Measurements from ENCODE around the gene SLC25A12. TPM values are rescaled to one million over a fixed set of nuclear protein-coding genes. Genes with fewer than 3 reads are reported as not detected.

Gene SLC25A12
- total and polyA plus RNA-seq, 2 of the 13 experiments (the other 11 are each of a cell fraction or from before 2014, with no cell fraction given): 8.1 to 15.9 TPM

DNA sequence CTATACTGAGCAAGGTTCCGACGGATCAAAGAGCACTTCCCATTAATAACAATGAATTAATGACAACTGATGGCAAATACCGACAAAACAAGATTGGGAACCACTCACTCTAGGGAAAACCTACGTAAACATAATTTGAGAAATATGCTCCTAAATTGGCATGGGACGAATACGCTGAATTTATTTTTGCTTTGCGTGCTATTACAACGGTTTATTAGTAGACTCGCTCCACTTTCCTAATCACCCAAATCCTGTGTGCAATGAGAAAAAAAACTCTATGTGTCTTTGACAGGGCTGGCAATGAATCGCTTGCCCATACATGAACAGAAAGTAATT is 536 bp upstream of the SLC25A12 start (continued):
- TF ChIP-seq ZC3H4 (CRISPR knock-in tag; IDR thresholded peaks at IDR 0.05; ENCODE audit: borderline replicate concordance) (no peak), ZFAT (CRISPR knock-in tag; conservative IDR thresholded peaks at IDR 0.05) (0 out of 2 replicates have a peak, but pooled peaks have one; percentile 55)

DNA sequence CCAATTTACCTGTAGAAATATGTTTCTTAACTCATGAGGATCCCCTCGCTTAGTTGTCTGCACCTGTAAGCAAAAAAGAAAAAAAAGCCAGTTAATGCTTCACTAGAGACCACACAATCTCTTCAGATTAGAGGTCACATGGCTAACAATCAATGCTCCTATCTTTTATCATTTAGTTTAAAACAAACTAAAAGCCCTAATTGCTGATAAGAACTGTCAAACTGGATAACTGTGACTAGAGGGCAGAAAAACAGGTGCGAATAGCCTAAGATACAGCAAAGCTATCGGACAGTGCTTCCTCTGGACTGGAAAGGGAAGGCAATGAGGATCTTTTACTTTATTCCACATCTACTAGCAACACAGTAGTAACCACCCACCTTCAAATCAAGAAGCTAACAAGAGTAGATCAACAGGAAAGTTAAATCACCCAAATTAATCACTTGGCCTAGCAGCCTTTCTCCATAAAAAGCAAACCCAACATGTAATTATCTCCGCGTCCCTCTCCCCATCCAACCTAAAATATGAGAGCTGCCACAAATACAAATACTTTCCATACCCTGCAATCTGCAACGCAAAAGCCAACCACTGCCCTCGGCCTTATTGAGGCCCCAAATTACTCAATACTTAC is 734 bp downstream of the SLC25A12 start:
- FAIRE-seq: no peak
- H3K9ac ChIP-seq (ENCODE audit: insufficient read depth, low read depth, low read length): peak overlapping the region; percentile 67
- in situ Hi-C loops (cut with HindIII; ENCODE audit: extremely low pct_ligation_motif_present, low pct_unique_long_range_greater_than_20kb): no loop called here
- TF ChIP-seq KLF9 (CRISPR knock-in tag; IDR thresholded peaks at IDR 0.05; ENCODE audit: low read depth) (no peak), FOXA1 (IDR thresholded peaks at IDR 0.05) (no peak), FOXA1 (CRISPR knock-in tag; IDR thresholded peaks at IDR 0.05) (no peak), ZZZ3 (CRISPR knock-in tag; IDR thresholded peaks at IDR 0.05; ENCODE audit: borderline replicate concordance) (no peak), SALL1 (CRISPR knock-in tag; IDR thresholded peaks at IDR 0.05) (no peak)
- TF ChIP-seq, protein P1, sequence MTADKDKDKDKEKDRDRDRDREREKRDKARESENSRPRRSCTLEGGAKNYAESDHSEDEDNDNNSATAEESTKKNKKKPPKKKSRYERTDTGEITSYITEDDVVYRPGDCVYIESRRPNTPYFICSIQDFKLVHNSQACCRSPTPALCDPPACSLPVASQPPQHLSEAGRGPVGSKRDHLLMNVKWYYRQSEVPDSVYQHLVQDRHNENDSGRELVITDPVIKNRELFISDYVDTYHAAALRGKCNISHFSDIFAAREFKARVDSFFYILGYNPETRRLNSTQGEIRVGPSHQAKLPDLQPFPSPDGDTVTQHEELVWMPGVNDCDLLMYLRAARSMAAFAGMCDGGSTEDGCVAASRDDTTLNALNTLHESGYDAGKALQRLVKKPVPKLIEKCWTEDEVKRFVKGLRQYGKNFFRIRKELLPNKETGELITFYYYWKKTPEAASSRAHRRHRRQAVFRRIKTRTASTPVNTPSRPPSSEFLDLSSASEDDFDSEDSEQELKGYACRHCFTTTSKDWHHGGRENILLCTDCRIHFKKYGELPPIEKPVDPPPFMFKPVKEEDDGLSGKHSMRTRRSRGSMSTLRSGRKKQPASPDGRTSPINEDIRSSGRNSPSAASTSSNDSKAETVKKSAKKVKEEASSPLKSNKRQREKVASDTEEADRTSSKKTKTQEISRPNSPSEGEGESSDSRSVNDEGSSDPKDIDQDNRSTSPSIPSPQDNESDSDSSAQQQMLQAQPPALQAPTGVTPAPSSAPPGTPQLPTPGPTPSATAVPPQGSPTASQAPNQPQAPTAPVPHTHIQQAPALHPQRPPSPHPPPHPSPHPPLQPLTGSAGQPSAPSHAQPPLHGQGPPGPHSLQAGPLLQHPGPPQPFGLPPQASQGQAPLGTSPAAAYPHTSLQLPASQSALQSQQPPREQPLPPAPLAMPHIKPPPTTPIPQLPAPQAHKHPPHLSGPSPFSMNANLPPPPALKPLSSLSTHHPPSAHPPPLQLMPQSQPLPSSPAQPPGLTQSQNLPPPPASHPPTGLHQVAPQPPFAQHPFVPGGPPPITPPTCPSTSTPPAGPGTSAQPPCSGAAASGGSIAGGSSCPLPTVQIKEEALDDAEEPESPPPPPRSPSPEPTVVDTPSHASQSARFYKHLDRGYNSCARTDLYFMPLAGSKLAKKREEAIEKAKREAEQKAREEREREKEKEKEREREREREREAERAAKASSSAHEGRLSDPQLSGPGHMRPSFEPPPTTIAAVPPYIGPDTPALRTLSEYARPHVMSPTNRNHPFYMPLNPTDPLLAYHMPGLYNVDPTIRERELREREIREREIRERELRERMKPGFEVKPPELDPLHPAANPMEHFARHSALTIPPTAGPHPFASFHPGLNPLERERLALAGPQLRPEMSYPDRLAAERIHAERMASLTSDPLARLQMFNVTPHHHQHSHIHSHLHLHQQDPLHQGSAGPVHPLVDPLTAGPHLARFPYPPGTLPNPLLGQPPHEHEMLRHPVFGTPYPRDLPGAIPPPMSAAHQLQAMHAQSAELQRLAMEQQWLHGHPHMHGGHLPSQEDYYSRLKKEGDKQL (CRISPR knock-in tag; IDR thresholded peaks at IDR 0.05; ENCODE audit: low read depth): peak; percentile 65; the same call in 1 of the 2 replicates
- TF ChIP-seq, protein P2, sequence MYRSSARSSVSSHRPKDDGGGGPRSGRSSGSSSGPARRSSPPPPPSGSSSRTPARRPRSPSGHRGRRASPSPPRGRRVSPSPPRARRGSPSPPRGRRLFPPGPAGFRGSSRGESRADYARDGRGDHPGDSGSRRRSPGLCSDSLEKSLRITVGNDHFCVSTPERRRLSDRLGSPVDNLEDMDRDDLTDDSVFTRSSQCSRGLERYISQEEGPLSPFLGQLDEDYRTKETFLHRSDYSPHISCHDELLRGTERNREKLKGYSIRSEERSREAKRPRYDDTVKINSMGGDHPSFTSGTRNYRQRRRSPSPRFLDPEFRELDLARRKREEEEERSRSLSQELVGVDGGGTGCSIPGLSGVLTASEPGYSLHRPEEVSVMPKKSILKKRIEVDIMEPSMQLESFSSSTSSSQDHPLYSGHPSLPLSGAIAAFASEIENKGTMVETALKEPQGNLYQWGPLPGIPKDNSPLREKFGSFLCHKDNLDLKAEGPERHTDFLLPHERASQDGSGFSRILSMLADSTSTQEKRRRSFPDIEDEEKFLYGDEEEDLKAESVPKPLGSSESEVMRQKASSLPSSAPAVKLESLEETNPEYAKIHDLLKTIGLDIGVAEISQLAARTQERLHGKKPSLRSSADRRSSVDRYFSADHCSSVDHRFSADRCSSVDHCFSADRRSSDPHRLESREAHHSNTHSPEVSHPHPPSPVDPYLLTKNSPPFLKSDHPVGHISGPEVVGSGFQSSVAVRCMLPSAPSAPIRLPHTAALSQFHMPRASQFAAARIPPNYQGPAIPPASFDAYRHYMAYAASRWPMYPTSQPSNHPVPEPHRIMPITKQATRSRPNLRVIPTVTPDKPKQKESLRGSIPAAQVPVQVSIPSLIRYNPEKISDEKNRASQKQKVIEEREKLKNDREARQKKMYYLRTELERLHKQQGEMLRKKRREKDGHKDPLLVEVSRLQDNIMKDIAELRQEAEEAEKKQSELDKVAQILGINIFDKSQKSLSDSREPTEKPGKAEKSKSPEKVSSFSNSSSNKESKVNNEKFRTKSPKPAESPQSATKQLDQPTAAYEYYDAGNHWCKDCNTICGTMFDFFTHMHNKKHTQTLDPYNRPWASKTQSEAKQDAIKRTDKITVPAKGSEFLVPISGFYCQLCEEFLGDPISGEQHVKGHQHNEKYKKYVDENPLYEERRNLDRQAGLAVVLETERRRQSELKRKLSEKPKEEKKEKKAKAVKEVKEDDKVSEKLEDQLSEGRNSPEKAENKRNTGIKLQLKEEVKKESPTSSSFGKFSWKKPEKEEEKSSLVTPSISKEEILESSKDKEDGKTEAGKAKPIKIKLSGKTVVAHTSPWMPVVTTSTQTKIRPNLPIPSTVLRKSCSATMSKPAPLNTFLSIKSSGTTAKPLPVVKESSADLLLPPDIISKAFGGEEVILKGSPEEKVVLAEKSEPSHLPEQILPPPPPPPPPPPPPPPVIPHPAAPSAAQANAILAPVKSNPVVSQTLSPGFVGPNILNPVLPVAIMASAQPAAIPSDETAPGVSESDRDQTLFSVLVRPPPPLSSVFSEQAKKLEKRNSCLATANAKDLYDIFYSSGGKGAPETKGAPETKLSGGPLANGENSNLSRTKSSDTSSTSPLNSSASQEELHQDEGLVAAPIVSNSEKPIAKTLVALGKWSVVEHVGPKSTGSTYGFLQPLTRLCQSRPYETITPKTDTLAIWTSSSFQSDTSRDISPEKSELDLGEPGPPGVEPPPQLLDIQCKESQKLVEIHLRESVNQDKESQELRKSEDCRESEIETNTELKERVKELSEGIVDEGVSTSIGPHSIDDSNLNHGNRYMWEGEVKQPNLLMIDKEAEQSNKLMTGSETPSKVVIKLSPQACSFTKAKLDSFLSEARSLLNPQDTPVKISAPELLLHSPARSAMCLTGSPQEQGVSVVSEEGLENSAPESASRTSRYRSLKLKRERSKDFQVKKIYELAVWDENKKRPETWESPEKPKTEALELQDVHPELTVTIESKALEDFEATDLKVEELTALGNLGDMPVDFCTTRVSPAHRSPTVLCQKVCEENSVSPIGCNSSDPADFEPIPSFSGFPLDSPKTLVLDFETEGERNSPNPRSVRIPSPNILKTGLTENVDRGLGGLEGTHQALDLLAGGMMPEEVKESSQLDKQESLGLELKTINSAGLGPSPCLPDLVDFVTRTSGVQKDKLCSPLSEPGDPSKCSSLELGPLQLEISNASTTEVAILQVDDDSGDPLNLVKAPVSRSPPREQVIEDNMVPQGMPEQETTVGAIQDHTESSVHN (CRISPR knock-in tag; IDR thresholded peaks at IDR 0.05): no peak

More for the DNA sequence above, 734 bp downstream of the SLC25A12 start:
- Histone ChIP-seq H3K27me3 (ENCODE audit: control insufficient read depth in 1 of 2, insufficient read depth in 2 of 2, low read length in 2 of 2) (no peaks in the 10 kb centered on the region; a peak in 1 of 5 replicates), H3K4me1 (ENCODE audit: insufficient read depth, low read length) (peaks cover 36% of the 10 kb centered on the region), H3K9me3 (ENCODE audit: low read length) (peaks cover 3% of the 10 kb centered on the region), H3K79me2 (ENCODE audit: insufficient read depth, low read length) (no peaks in the 10 kb centered on the region), H3K4me3 (replicated peaks in 1 of 3; ENCODE audit: insufficient read depth in 1 of 3, low read depth in 2 of 3, low read length in 3 of 3) (peak overlapping the region; percentile 84 to 89 (median 88)), H3K36me3 (replicated peaks in 1 of 2; ENCODE audit: control insufficient read depth in 1 of 2, insufficient read depth in 2 of 2, low read length in 2 of 2) (no peaks in the 10 kb centered on the region; a peak in 1 of 5 replicates), H2AFZ (ENCODE audit: low read length) (peak overlapping the region; percentile 64), H4K20me1 (ENCODE audit: insufficient read depth, low read length) (no peaks in the 10 kb centered on the region), H3K27ac (ENCODE audit: extremely low read length, insufficient read depth, low read length) (no peak overlapping the region), H3K4me2 (ENCODE audit: low read depth, low read length) (peak overlapping the region; percentile 93)
- WGBS (ENCODE audit: low lambda C conversion rate): 43% methylated on average over 7 of the region's 7 CpGs
- intact Hi-C loops (cut with micrococcal nuclease; ENCODE audit: unreplicated experiment): no loop called here
- DNase-seq (ENCODE audit: low spot score): no peak
- ChIA-PET POLR2A (interaction anchor here (1.0 to 2.1 kb wide), 5 partner anchors 10 to 209 kb away, joined by 3 to 11 read pairs (median 4); partner anchors contain the start of genes DLX2, DYNC1I2 and HAT1), CTCF (ENCODE audit: low intra/inter-chr PET ratio, low total read pairs) (no interaction called here)
- TSS peak; percentile 62 for BruUV-seq (replicated peaks)
- ATAC-seq: peak; percentile 49
